ENCODE measurements around the gene RNF150.

RNF150 gene

GRCh38 chr4:141121768-141122454, 11.4 kb downstream of the RNF150 start:
- ChIA-PET CTCF (interaction anchor here (0.6 kb wide), 1 partner anchor 1423 kb away, joined by 3 read pairs; no protein-coding TSS in a partner anchor), POLR2A (ENCODE audit: low non-redundant PET) (no interaction called here)
- no peak for DNase-seq (ENCODE audit: low spot score)
- no peak for TF ChIP-seq CTCF (conservative IDR thresholded peaks at IDR 0.05; ENCODE audit: low read depth)
- no peak overlapping the region for H3K27ac ChIP-seq

DNA sequence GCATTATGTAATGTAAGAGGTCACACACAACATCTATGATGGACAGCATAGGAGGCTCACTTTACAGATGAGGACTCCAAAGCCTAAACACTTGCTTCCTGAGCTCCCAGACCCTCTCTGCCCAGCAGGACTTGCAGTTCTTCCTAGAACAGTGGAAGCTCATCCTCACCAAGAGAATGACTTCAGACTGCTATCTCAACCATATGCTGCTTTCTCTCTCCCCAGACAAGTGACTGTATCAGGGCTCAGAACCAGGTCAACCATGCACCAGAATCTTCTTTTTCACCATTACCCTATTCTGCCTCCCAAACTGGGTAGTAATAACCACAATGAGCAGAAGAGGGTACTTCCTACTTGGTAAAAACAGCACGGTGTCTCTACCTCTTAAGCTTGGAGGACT, 12.2 kb downstream of the RNF150 start:
- CTCF ChIA-PET = interaction anchor here (0.6 kb wide), 2 partner anchors 34 to 1422 kb away, joined by 3 to 4 read pairs; no protein-coding TSS in a partner anchor
- POLR2A ChIA-PET (ENCODE audit: low non-redundant PET) = no interaction called here
- no peak for TF ChIP-seq CTCF (conservative IDR thresholded peaks at IDR 0.05; ENCODE audit: low read depth)
- no peak overlapping the region for H3K27ac ChIP-seq
- DNase-seq (ENCODE audit: low spot score) = no peak

DNA sequence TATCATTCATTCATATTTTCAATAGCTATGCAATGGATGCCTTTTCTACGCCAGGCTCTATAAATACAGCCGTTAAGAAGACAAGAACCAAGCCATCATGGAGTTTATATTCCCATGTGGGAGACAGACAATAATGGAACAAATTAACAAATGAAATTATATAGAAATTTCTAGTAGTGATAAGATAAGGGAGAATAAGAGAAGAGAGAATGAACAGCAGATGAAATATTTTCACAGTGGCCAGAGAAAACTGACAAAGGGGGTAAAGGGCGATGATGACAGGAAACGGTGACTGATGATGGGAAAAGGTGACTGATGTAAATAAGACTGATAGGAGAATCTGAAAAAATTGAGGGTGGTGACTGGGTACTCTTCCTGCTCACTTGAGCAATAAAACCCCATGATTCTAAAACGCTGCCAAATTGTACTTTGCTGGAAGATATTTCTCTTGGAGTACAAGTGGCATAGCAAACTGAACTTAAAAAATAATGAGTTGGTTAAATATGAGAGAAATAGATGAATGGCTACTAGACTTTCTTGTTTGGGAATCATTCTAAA, 13.2 kb downstream of the RNF150 start:
- no peak overlapping the region for H3K27ac ChIP-seq
- TF ChIP-seq CTCF (conservative IDR thresholded peaks at IDR 0.05; ENCODE audit: low read depth) = no peak
- ChIA-PET CTCF (no interaction called here), POLR2A (ENCODE audit: low non-redundant PET) (no interaction called here)
- no peak for DNase-seq (ENCODE audit: low spot score)

DNA sequence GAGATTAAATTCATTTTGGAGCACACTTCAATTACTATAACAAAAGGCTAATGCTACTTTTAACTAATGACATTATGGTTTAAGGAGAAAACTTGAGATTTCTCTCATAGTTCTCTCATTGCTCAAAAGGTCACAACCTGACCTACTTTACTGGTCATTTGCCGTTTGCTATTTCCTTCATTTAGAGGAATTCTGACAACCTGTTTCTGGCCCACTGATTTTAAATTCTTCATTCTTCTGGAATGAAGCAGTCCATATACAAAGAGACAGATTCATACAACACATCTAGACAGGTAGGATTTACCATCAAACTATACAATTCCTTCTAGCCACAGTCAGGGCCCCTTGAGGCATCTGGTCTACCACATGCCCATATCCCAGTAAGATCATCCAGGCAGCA, 14.2 kb downstream of the RNF150 start:
- no peak for TF ChIP-seq CTCF (conservative IDR thresholded peaks at IDR 0.05; ENCODE audit: low read depth)
- H3K27ac ChIP-seq = no peak overlapping the region
- POLR2A ChIA-PET (ENCODE audit: low non-redundant PET) = no interaction called here
- DNase-seq (ENCODE audit: low spot score) = no peak
- CTCF ChIA-PET = no interaction called here

GRCh38 chr4:141118381-141118780, 14.9 kb downstream of the RNF150 start:
- DNase-seq (ENCODE audit: low spot score) = no peak
- POLR2A ChIA-PET (ENCODE audit: low non-redundant PET) = no interaction called here
- no peak overlapping the region for H3K27ac ChIP-seq
- TF ChIP-seq CTCF (conservative IDR thresholded peaks at IDR 0.05; ENCODE audit: low read depth) = no peak
- CTCF ChIA-PET = no interaction called here

DNA sequence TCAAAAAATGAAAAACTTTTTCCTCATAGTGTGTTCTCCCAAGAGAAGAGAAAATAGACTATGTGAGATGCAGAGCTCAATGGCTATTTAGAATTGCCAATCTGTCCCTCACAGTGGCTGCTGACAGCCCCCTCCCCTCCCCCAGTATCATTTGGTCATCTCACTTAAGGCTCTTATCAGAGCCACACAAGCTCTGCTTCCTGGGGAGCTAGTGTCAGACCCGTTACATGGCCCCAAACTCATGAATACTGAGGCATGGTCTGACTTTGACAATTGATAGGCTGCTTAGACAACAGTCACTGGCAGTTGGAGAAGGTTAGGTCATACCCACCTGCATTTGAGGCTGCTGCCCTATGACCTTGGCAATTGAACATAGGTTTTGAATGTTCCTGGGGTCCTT, 15.3 kb downstream of the RNF150 start:
- POLR2A ChIA-PET (ENCODE audit: low non-redundant PET) = no interaction called here
- CTCF ChIA-PET = interaction anchor here (0.6 kb wide), 1 partner anchor 189 kb away, joined by 3 read pairs; no protein-coding TSS in a partner anchor
- TF ChIP-seq CTCF (conservative IDR thresholded peaks at IDR 0.05; ENCODE audit: low read depth) = no peak
- DNase-seq (ENCODE audit: low spot score) = no peak
- no peak overlapping the region for H3K27ac ChIP-seq

Measured in RWPE1 (cell line).